HG02798 (cell line): ENCODE results near the gene TGFB2.
A peak's percentile ranks its signal among the peaks of the same experiment; 100 is the strongest.

Experiments
- ATAC-seq: cut with Tn5 transposase; IDR thresholded peaks from one replicate; pipeline ENCODE4 v1.9.1; 2021; ENCODE audit warnings: mild to moderate bottlenecking; ENCODE audit not compliant: unreplicated experiment, poor library complexity

Gene TGFB2

GRCh38 chr1:218357211-218357892 is 12.2 kb downstream of the TGFB2 start:
- no peak for ATAC-seq

GRCh38 chr1:218357893-218358232 is 12.7 kb downstream of the TGFB2 start:
- no peak for ATAC-seq

DNA sequence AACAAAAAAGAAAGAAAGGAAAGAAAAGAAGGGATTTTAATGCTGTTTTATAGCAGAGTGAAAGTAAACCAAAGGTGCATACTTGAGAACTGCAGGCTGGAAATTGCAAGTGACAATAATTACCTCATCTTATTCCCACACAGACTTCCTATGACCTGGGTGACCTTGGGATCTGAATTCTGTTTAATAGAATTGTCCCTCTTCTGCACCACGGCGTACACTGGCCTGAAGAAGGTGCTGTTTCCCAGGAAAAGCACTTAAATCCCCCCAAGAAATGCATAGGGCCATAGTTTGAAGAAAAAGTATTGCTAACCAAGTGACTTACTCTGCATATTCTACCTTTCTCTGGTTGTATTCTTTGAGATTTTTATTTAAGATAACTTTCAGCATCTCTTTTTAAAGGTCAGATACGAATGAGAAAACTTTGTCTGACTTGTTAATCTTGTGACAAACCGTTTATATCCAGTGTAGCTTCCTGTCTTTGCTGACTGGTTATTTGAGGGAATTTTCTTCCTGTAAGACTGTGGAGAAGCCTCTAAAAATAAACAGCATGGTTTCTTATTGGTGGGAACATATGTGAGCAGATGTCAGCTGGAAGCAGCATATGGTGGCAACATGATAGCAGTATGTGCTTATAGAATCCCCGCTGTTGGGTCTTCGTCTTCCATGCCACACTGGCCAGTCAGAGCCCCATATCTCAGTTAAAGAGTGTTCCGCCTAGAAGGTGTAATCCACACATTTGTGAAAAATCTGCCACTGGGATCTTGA is 16.3 kb downstream of the TGFB2 start:
- no peak for ATAC-seq

DNA sequence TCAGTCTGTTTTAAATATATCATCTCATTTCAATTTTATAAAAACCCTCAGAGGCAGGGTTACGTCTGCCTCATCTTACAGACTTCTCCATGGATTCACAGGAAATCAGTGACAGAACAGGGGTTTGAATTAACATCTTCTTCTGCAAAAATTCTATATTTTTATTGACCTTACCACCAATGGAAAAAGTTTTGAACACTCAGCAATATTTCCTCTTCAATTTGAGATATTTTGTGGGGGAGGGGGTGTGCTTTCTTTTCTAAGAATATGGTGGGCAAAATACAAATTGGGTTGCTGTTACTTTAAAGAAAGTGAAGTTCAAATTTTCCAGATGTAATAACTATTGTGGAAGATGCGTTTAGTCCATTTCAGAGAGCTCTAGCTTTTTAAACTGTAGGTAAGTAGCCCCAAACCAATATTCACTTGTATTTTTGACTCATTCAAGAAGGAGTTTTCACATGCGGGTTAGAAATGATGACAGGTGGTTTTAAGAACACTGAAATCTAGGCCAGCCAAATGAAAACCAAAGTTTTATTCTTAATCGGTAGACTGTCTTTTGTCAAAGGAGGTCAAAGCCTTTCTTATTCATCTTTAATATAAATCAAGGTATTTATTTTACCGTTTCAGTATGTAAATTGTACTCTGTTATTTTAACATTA is 17.4 kb downstream of the TGFB2 start:
- ATAC-seq: no peak

GRCh38 chr1:218363141-218363540 is 18.0 kb downstream of the TGFB2 start:
- ATAC-seq: no peak

- ATAC-seq: no peak
Measured at GRCh38 chr1:218364028-218364710, 19.0 kb downstream of the TGFB2 start.

GRCh38 chr1:218365226-218365999 is 20.3 kb downstream of the TGFB2 start:
- ATAC-seq: no peak

- ATAC-seq: no peak
Measured at GRCh38 chr1:218366322-218367052, 21.4 kb downstream of the TGFB2 start.

GRCh38 chr1:218367118-218367517 is 22.0 kb downstream of the TGFB2 start:
- ATAC-seq: no peak

GRCh38 chr1:218368686-218369085 is 23.6 kb downstream of the TGFB2 start:
- no peak for ATAC-seq

- ATAC-seq: no peak
Measured at GRCh38 chr1:218369688-218370511, 24.8 kb downstream of the TGFB2 start.

- ATAC-seq: no peak
Measured at GRCh38 chr1:218371927-218372672, 27.0 kb downstream of the TGFB2 start.

- no peak for ATAC-seq
Measured at GRCh38 chr1:218374401-218375353, 29.5 kb downstream of the TGFB2 start.

- peak; percentile 15 for ATAC-seq
Measured at GRCh38 chr1:218376722-218377121, 31.6 kb downstream of the TGFB2 start.

DNA sequence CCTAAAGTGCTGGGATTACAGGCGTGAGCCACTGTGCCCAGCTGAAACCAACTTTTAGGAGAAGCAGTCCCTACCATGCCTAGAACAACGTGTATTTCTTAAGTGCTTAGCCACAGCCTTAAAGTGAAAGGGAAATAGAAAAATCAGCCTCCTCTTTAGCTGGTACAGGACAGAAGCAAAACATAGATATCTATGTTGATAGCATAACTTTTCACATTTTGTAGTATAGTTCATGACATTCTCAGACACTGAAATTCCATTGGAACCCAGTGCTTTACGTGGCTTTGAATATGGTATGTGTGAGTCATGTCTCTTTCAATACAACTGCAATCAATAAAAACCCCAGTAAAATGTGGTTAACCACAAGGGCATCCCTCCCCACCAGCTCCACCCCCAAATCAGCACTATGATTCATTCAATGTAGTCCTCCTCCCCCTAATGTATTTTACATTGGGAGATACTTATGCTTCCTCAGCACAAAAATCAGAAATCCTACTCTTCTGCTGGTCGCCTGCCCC is 32.1 kb downstream of the TGFB2 start:
- peak; percentile 81 for ATAC-seq

- ATAC-seq: no peak
Measured at GRCh38 chr1:218380125-218380977, 35.2 kb downstream of the TGFB2 start.
